ENCODE results near the gene LIN28A. TPM values are rescaled to one million over a fixed set of nuclear protein-coding genes. Genes with fewer than 3 reads are reported as not detected.
"Not testable (repeated sequence)": the region's sequence is repeated elsewhere in the genome, so short reads cannot be mapped to it uniquely, and the experiment has no call there.

LIN28A gene, protein sequence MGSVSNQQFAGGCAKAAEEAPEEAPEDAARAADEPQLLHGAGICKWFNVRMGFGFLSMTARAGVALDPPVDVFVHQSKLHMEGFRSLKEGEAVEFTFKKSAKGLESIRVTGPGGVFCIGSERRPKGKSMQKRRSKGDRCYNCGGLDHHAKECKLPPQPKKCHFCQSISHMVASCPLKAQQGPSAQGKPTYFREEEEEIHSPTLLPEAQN
- total RNA-seq = not detected

GRCh38 chr1:26410706-26411623 lies at the start of gene LIN28A:
Gene LIN28A (plus strand): TSS chr1:26410817. CDS start chr1:26410892, 75 bp downstream.
- H3K9me3 Mint-ChIP-seq = no peaks in the 10 kb centered on the region
- peaks cover 0 to 10% of the 10 kb centered on the region in 2 donors for H3K36me3 Mint-ChIP-seq
- no peak within 1 kb of the TSS for H3K27ac Mint-ChIP-seq
- DNase-seq (ENCODE audit: low spot score in 2 of 2) = peak in 1 of 2 donors; percentile 53
- ATAC-seq = peak in 1 of 2 donors; percentile 35

GRCh38 chr1:26361605-26362122 lies 49.0 kb upstream of the LIN28A start:
- DNase-seq (ENCODE audit: low spot score in 2 of 2) (no peak), ATAC-seq (no peak)
- H3K27ac Mint-ChIP-seq = no peak overlapping the region
- no peaks in the 10 kb centered on the region for H3K36me3 Mint-ChIP-seq
- no peaks in the 10 kb centered on the region for H3K9me3 Mint-ChIP-seq

- Mint-ChIP-seq H3K9me3 (no peaks in the 10 kb centered on the region), H3K27ac (no peak overlapping the region), H3K36me3 (no peaks in the 10 kb centered on the region)
- DNase-seq (ENCODE audit: low spot score in 2 of 2) (no peak), ATAC-seq (no peak)
These were observed 48.3 kb upstream of the LIN28A start for GRCh38 chr1:26362331-26362730.

- Mint-ChIP-seq H3K9me3 (no peaks in the 10 kb centered on the region), H3K36me3 (no peaks in the 10 kb centered on the region), H3K27ac (no peak overlapping the region)
- peak; percentile 82 to 94 for DNase-seq (ENCODE audit: low spot score in 2 of 2)
- ATAC-seq = peak; percentile 77 to 88
These were observed 46.8 kb upstream of the LIN28A start for GRCh38 chr1:26363549-26364448.

GRCh38 chr1:26364956-26365355 lies 45.7 kb upstream of the LIN28A start:
- no peak for DNase-seq (ENCODE audit: low spot score in 2 of 2)
- no peak for ATAC-seq
- no peaks in the 10 kb centered on the region for H3K9me3 Mint-ChIP-seq
- H3K27ac Mint-ChIP-seq = no peak overlapping the region
- H3K36me3 Mint-ChIP-seq = no peaks in the 10 kb centered on the region

- peaks cover 0 to 4% of the 10 kb centered on the region in 2 donors for H3K9me3 Mint-ChIP-seq
These were observed 43.2 kb upstream of the LIN28A start for GRCh38 chr1:26367441-26367840.

GRCh38 chr1:26368006-26368405 lies 42.6 kb upstream of the LIN28A start:
- DNase-seq (ENCODE audit: low spot score in 2 of 2) (no peak), ATAC-seq (no peak)
- H3K36me3 Mint-ChIP-seq = no peaks in the 10 kb centered on the region
- peaks cover 0 to 4% of the 10 kb centered on the region in 2 donors for H3K9me3 Mint-ChIP-seq
- H3K27ac Mint-ChIP-seq = no peak overlapping the region

More at GRCh38 chr1:26367441-26367840, 43.2 kb upstream of the LIN28A start:
- ATAC-seq (no peak), DNase-seq (ENCODE audit: low spot score in 2 of 2) (no peak)
- H3K36me3 Mint-ChIP-seq = no peaks in the 10 kb centered on the region
- H3K27ac Mint-ChIP-seq = no peak overlapping the region

GRCh38 chr1:26368486-26368885 lies 42.1 kb upstream of the LIN28A start:
- H3K36me3 Mint-ChIP-seq = no peaks in the 10 kb centered on the region
- no peak for ATAC-seq

GRCh38 chr1:26370591-26371382 lies 39.8 kb upstream of the LIN28A start:
- no peaks in the 10 kb centered on the region for H3K36me3 Mint-ChIP-seq
- H3K9me3 Mint-ChIP-seq = peaks cover 0 to 4% of the 10 kb centered on the region in 2 donors
- ATAC-seq (no peak), DNase-seq (ENCODE audit: low spot score in 2 of 2) (no peak)
- H3K27ac Mint-ChIP-seq = peak overlapping the region; percentile 8 to 39

More at GRCh38 chr1:26368486-26368885, 42.1 kb upstream of the LIN28A start:
- H3K9me3 Mint-ChIP-seq = peaks cover 0 to 4% of the 10 kb centered on the region in 2 donors
- no peak overlapping the region for H3K27ac Mint-ChIP-seq
- no peak for DNase-seq (ENCODE audit: low spot score in 2 of 2)

- Mint-ChIP-seq H3K36me3 (no peaks in the 10 kb centered on the region), H3K27ac (peak overlapping the region in 1 of 2 donors; percentile 63), H3K9me3 (peaks cover 0 to 4% of the 10 kb centered on the region in 2 donors)
- ATAC-seq (peak in 1 of 2 donors; percentile 75), DNase-seq (ENCODE audit: low spot score in 2 of 2) (no peak)
These were observed 38.6 kb upstream of the LIN28A start for GRCh38 chr1:26372039-26372438.

DNA sequence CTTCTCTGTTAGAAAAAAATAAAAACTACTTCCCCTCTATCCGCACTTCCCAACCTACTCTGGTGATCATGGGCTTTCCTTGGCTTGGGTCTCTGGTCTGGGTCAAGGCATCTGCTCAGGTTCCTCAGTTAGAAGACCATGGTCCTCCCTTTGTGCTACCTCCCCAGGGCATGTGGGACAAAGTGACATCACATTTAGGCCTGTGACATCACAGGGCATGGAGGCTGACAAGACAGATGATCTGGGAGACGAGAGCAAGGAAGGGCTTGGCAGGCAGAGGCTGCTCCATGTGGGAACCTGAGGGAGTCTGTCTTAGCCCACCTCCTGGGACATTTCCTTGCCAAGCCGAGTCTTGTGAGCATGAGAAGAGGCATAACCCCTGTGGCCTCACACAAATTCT lies 38.0 kb upstream of the LIN28A start, which contains the start of gene ZNF683:
TSS of gene ZNF683 (minus strand) at position 140 of the 400 bp plus-strand sequence. CDS start 4,179 bp downstream, outside the sequence.
- not testable (repeated sequence) for H3K36me3 Mint-ChIP-seq; DNase-seq (ENCODE audit: low spot score in 2 of 2); ATAC-seq; H3K9me3 Mint-ChIP-seq
- peak within 1 kb of the TSS; percentile 63 to 84 for H3K27ac Mint-ChIP-seq

DNA sequence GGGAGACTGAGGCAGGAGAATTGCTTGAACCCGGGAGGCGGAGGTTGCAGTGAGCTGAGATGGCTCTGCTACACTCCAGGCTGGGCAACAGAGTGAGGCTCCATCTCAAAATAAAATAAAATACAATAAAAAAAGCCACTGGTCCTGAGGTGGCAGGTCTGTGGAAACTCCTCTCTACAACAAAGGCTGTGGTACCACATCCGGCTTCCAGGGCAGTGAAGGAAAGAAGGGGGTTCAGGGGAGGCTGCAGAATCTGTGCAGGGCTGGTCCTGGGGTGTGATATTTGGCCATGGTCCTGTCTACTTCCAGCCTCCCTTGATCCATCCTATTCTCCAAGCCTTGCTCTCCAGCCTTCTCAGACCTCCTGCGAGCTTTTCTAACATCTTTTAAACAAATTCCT lies 37.3 kb upstream of the LIN28A start:
- DNase-seq (ENCODE audit: low spot score in 2 of 2) = no peak
- H3K36me3 Mint-ChIP-seq = no peaks in the 10 kb centered on the region
- H3K9me3 Mint-ChIP-seq = peaks cover 0 to 4% of the 10 kb centered on the region in 2 donors
- peak; percentile 46 to 65 for ATAC-seq
- H3K27ac Mint-ChIP-seq = peak overlapping the region; percentile 63 to 84

DNA sequence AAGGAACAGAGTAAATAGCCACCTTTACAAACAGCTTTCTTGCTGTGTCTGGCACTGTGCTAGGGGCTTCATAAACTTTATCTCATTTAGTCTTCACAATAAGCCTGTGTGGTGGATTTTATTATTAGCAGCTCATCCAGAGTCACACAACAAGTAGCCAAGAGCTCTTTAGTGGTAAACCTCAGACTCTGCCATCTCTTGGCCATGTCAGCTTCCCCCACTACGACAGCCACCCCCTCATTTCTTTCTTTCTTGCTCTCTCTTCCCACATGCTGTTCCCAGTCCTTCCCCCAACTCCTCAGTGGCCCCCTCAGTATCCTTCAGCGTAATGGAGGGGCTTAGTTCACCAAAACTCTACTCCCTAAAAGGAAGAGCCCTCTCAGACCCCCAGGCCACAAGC lies 36.8 kb upstream of the LIN28A start:
- H3K36me3 Mint-ChIP-seq = no peaks in the 10 kb centered on the region
- peak overlapping the region; percentile 7 to 66 for H3K27ac Mint-ChIP-seq
- DNase-seq (ENCODE audit: low spot score in 2 of 2) = no peak
- H3K9me3 Mint-ChIP-seq = peaks cover 0 to 4% of the 10 kb centered on the region in 2 donors
- ATAC-seq = no peak

DNA sequence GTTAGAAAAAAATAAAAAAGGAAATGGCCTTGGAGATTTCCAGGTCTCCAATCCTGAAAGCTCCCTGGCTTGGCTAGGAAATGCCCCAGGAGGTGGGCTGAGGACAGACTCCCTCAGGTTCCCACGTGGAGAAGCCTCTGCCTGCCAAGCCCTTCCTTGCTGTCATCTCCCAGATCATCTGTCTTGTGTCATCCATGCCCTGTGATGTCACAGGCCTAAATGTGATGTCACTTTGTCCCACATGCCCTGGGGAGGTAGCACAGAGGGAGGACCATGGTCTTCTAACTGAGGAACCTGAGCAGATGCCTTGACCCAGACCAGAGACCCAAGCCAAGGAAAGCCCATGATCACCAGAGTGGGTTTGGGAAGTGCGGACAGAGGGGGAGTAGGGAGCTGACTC lies 36.3 kb upstream of the LIN28A start:
- not testable (repeated sequence) for H3K9me3 Mint-ChIP-seq; DNase-seq (ENCODE audit: low spot score in 2 of 2); ATAC-seq; H3K36me3 Mint-ChIP-seq
- H3K27ac Mint-ChIP-seq = peak overlapping the region; percentile 63 to 66

- DNase-seq (ENCODE audit: low spot score in 2 of 2) (no peak), ATAC-seq (no peak)
- H3K27ac Mint-ChIP-seq = peak overlapping the region in 1 of 2 donors; percentile 66
- no peaks in the 10 kb centered on the region for H3K36me3 Mint-ChIP-seq
- peaks cover 0 to 4% of the 10 kb centered on the region in 2 donors for H3K9me3 Mint-ChIP-seq
These were observed 35.5 kb upstream of the LIN28A start for GRCh38 chr1:26375081-26375480.
